Lower leg skin (tissue), 4 donors: Measurements from ENCODE around the gene PRPS1. TPM values are rescaled to one million over a fixed set of nuclear protein-coding genes. Genes with fewer than 3 reads are reported as not detected.
"Not testable (repeated sequence)": the region's sequence is repeated elsewhere in the genome, so short reads cannot be mapped to it uniquely, and the experiment has no call there.

Source experiments
- DNase-seq, 2 donors: peaks; one replicate each; pipeline ENCODE4 v3.0.0-alpha.2; 2019; ENCODE audit warnings: low spot score in 2 of 2
- H3K4me3 ChIP-seq: fragments of 200-600 bp; sonication (generic); 2 replicates; pipeline ENCODE4 v1.5.1; 2017; ENCODE audit warnings: mild to moderate bottlenecking, low read depth; ENCODE audit not compliant: poor library complexity, severe bottlenecking
- POLR2A ChIP-seq, 2 donors: fragments of 450-650 bp; IDR thresholded peaks; one replicate each; pipeline ENCODE4 v1.6.1; 2016 to 2017; ENCODE audit warnings: antibody characterized with exemption in 2 of 2, mild to moderate bottlenecking in 1 of 2, moderate library complexity in 1 of 2
- WGBS, 2 donors: methylation state at CpG; one replicate each; pipeline ENCODE4 v1.1.5; 2018; 5-methylcytosine and 5-hydroxymethylcytosine counted together
- intact Hi-C: fragments of 100-400 bp; cut with DNase I; formaldehyde crosslinking; loops from one replicate; pipeline ENCODE4 v1.15.0; 2023; ENCODE audit warnings: low total_unique reads
- total RNA-seq, 4 donors: library from RNA; depleted of rRNA; stranded (reverse); fragments of >200 nt; gene quantifications; one replicate each; pipeline ENCODE4 v1.1.0, GENCODE V29; 2016
- TF ChIP-seq, protein P1 (sequence below), 3 donors: fragments of 450-650 bp; IDR thresholded peaks; one replicate each; pipeline ENCODE4 v1.5.1; 2016; ENCODE audit warnings: antibody characterized with exemption in 3 of 3, mild to moderate bottlenecking in 3 of 3, moderate library complexity in 2 of 3

Gene PRPS1
- total RNA-seq, 4 donors from 2014 or later: 7.1 to 10.8 (median 8.0) TPM

DNA sequence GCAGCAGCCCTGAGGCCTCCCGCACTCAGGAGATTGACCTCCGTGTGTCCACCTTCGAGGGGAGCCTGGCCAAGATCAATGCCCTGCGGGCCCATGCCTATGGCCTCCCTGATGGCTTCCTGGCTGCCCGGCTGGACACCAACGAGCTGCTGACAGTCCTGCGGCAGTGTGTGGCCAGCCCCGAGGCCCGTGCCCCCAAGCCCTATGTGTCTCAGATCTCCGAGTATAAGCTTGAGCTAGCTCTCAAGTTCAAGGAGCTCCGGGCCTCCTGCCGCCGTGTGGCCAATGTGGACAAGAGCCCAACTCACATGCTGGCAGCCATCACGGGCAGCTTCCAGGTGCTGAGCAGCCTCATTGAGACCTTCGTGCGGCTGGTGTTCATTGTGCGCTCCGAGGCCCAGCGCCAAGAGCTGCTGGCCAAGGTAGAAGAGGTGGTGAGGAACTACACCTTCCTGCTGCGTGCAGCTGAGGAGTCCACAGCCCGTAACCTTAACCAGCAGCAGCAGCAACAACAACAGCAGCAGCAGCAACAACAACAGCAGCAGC lies 25.5 kb upstream of the PRPS1 start:
- WGBS, 2 donors: 90 to 92% methylated on average over 5 to 18 of the region's 21 CpGs
- no peak for TF ChIP-seq POLR2A (IDR thresholded peaks at IDR 0.05)
- TF ChIP-seq, protein P1, sequence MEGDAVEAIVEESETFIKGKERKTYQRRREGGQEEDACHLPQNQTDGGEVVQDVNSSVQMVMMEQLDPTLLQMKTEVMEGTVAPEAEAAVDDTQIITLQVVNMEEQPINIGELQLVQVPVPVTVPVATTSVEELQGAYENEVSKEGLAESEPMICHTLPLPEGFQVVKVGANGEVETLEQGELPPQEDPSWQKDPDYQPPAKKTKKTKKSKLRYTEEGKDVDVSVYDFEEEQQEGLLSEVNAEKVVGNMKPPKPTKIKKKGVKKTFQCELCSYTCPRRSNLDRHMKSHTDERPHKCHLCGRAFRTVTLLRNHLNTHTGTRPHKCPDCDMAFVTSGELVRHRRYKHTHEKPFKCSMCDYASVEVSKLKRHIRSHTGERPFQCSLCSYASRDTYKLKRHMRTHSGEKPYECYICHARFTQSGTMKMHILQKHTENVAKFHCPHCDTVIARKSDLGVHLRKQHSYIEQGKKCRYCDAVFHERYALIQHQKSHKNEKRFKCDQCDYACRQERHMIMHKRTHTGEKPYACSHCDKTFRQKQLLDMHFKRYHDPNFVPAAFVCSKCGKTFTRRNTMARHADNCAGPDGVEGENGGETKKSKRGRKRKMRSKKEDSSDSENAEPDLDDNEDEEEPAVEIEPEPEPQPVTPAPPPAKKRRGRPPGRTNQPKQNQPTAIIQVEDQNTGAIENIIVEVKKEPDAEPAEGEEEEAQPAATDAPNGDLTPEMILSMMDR (IDR thresholded peaks at IDR 0.05): no peak
- no peak overlapping the region for H3K4me3 ChIP-seq
- no peak for DNase-seq
- intact Hi-C loops: no loop called here

DNA sequence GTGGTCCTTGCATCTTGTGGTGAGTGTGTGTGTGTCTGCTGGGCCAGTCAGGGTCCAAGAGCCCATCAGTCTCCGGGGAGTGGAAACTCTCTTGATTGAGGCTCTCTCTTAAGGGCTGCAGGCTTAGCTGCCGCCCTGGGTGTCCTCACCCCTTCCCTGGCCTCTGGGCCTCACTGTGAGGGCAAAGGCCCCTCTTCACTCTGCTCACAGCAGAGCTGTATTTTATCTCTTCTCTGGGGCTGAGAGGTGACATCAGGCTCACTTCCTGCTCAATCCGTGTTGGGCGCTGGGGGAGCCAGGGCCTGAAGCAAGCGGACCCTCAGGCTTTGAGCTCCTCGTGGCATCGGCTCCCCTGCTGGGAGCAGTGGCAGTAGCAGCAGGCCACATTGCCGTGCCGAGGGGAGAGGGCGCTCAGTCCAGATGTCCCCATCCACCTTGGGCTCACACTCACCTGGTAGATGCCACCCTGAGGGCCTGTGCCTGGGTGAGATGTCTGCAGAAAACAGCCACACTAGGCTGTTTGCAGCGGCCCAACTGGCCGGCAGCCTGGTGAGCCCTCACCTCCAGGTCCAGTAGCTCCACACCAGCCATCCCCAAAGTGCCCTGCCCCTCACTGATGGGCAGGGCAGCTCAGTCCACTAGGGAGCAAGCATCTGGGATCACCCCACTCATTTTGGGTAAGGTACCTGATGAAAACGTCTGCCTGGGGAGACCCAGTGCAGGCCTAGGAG lies 24.7 kb upstream of the PRPS1 start:
- DNase-seq: no peak
- H3K4me3 ChIP-seq: no peak overlapping the region
- TF ChIP-seq POLR2A (IDR thresholded peaks at IDR 0.05): no peak
- TF ChIP-seq, protein P1 (IDR thresholded peaks at IDR 0.05): no peak
- intact Hi-C loops: no loop called here
- 76 to 79% methylated on average over 2 to 6 of the region's 13 CpGs for WGBS, 2 donors

DNA sequence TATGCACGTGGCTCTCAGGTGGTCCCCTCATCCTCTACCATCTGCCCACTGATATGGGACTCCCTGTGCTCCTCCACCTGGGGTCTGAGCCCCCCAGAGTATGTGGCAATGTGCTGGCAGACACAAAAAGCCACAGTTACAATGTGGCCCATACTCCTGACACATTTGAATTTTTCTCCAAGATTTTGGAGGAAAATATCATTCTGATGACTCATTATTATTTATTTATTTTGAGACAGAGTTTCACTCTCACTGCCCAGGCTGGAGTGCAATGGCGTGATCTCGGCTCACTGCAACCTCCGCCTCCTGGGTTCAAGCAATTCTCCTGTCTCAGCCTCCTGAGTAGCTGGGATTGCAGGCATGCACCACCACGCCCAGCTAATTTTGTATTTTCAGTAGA lies 19.2 kb upstream of the PRPS1 start:
- H3K4me3 ChIP-seq, DNase-seq, intact Hi-C loops: not testable (repeated sequence)
- WGBS, 2 donors: 75 to 85% methylated on average over 5 of the region's 5 CpGs

DNA sequence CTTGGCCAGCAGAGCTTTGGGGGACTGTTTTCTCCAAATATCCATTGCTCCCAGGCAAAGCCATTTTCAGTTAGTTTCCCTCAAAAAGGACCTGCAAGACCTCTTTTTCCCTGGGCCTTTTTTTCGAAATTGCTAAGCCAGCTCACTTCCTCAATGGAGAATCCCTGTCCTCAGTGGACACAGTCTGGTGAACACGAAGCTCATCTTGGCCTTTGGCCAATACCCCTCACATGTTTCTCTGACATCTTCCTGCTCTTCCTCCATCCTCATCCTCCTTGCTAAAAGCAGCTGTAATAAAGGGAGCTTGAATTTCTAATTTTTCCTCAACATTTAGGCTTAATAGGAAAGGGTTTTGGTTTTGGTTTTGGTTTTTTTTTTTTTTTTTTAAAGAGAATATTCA lies 17.6 kb upstream of the PRPS1 start:
- intact Hi-C loops: no loop called here
- TF ChIP-seq POLR2A (IDR thresholded peaks at IDR 0.05): no peak
- TF ChIP-seq, protein P1 (IDR thresholded peaks at IDR 0.05): no peak

DNA sequence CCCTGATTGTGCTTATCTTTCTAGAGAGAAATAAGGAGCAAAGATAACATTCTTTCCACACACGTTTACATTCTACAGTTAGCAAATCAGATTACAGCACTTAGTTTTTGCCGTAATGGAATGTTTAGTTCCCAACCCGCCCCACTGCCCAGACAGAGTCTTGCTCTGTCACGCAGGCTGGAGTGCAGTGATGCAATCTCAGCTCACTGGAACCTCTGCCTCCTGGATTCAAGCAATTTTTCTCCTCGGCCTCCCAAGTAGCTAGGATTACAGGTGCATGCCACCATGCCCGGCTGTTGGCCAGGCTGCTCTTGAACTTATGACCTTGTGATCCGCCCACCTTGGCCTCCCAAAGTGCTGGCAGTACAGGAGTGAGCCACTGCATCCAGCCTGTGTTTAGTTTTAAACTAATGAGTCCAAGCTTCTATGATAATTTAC lies 8.4 kb upstream of the PRPS1 start:
- DNase-seq: no peak
- WGBS, 2 donors: 36 to 59% methylated on average over 5 to 7 of the region's 7 CpGs
- intact Hi-C loops: no loop called here
- no peak overlapping the region for H3K4me3 ChIP-seq
- TF ChIP-seq, protein P1 (IDR thresholded peaks at IDR 0.05): no peak
- no peak for TF ChIP-seq POLR2A (IDR thresholded peaks at IDR 0.05)

More for the DNA sequence above, 17.6 kb upstream of the PRPS1 start:
- 51 to 66% methylated on average over 2 of the region's 2 CpGs for whole genome bisulfite sequencing, 2 donors
- no peak overlapping the region for H3K4me3 ChIP-seq
- no peak for DNase-seq

DNA sequence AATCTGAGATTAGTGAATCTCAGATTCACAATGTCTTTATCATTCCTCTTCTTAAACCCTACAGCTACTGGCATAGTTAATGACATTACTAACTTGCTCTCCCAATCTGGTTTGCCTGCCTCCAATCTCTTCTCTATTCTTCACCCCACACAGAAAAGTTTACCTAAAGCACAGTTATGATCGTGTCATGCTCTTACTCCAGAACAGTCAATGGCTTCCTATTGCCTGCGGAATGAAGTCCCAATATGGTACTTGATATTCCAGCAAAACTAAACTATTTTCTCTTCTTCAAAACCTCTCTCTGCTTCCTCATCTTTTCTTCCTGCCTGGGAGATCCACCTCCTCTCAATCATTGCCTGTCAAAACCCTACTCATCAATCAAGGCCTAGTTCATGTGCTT lies 3.4 kb upstream of the PRPS1 start:
- 90 to 100% methylated on average over 2 of the region's 2 CpGs for WGBS, 2 donors
- no peak overlapping the region for H3K4me3 ChIP-seq
- DNase-seq: no peak
- TF ChIP-seq, protein P1 (IDR thresholded peaks at IDR 0.05): no peak
- TF ChIP-seq POLR2A (IDR thresholded peaks at IDR 0.05): no peak
- intact Hi-C loops: no loop called here
